ENCODE results near the gene INS.

GRCh38 chr11:2207212-2207611 is 46.2 kb upstream of the INS start:
- no peak for TF ChIP-seq POLR2A (IDR thresholded peaks at IDR 0.05)
- no peak for TF ChIP-seq CTCF (IDR thresholded peaks at IDR 0.05)

Data from body of pancreas (tissue), 4 donors.